Fibroblast of villous mesenchyme (primary cell): ENCODE results near the gene TEX2. TPM values are rescaled to one million over a fixed set of nuclear protein-coding genes. Genes with fewer than 3 reads are reported as not detected.

Experiments used
- DNase-seq: peaks from one replicate; pipeline ENCODE4 v3.0.0-alpha.2; 2010; ENCODE audit warnings: low read depth
- H3K4me3 ChIP-seq: 2 replicates; pipeline ENCODE4 v1.5.1; 2011; ENCODE audit warnings: low read depth, mild to moderate bottlenecking, low read length
- total RNA-seq: library from RNA; depleted of rRNA; stranded (reverse); fragments of >200 nt; gene quantifications from 2 replicates; pipeline ENCODE4 v1.2.3, GENCODE V29; 2012
- TF ChIP-seq, protein P1 (sequence below): IDR thresholded peaks from 2 replicates; pipeline ENCODE4 v1.5.1; 2012; ENCODE audit warnings: low read depth, mild to moderate bottlenecking, low read length; ENCODE audit not compliant: insufficient read depth

The TEX2 gene
- total RNA-seq, 1 donor = 45.8 TPM

DNA sequence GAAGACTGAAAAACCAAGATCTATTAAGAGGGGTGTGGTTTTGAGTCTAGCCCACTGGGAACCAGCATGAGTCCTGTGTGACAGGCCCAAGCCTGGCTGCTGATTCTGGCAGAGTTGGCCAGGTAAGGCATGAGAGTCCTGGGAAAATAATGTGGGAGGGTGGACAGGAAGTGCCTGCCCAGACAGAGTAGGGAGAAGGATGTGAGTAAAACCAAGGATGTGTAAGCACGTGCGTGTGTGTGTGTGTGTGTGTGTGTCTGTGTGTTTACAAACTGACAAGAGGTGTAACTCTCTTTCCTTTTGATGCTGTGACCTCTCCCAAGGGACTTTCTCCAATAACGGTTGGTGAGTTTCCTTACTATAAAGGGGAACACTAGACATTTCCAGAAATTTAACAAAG is 15.6 kb upstream of the TEX2 start:
- TF ChIP-seq, protein P1, sequence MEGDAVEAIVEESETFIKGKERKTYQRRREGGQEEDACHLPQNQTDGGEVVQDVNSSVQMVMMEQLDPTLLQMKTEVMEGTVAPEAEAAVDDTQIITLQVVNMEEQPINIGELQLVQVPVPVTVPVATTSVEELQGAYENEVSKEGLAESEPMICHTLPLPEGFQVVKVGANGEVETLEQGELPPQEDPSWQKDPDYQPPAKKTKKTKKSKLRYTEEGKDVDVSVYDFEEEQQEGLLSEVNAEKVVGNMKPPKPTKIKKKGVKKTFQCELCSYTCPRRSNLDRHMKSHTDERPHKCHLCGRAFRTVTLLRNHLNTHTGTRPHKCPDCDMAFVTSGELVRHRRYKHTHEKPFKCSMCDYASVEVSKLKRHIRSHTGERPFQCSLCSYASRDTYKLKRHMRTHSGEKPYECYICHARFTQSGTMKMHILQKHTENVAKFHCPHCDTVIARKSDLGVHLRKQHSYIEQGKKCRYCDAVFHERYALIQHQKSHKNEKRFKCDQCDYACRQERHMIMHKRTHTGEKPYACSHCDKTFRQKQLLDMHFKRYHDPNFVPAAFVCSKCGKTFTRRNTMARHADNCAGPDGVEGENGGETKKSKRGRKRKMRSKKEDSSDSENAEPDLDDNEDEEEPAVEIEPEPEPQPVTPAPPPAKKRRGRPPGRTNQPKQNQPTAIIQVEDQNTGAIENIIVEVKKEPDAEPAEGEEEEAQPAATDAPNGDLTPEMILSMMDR = no peak
- H3K4me3 ChIP-seq = no peak overlapping the region
- DNase-seq = peak; percentile 30

DNA sequence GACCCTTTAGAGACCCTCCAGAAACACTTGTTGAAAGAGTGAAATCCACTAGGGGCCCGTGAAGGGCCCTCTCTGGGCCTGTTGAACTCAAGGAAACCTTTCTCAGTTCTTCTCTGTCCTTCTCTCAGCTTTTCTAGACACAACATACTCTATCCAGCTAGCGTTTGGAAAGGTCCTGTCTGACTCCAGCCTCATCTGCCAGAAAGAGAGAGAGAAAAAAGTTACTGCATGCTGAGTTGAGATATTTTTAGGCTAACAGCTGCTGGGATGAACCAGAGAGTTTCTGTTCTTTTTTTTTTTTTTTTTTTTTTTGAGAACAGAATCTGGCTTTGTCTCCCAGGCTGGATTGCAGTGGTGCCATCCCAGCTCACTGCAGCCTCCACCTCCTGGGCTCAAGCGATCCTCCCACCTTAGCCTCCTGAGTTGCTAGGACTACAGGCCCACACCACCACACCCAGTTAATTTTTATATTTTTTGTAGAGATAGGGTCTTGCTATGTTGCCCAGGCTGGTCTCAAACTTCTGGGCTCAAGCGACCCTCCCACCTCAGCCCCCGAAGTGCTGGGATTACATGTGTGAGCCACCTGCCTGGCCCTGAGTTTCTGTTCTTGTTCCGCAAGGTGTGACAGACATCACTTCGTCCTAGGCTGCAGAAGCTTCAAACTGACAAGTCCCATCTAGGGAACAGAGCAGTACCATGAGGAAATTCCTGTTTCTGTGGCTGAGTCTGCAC is 14.9 kb upstream of the TEX2 start:
- TF ChIP-seq, protein P1 = no peak
- DNase-seq = peak; percentile 53
- H3K4me3 ChIP-seq = no peak overlapping the region

DNA sequence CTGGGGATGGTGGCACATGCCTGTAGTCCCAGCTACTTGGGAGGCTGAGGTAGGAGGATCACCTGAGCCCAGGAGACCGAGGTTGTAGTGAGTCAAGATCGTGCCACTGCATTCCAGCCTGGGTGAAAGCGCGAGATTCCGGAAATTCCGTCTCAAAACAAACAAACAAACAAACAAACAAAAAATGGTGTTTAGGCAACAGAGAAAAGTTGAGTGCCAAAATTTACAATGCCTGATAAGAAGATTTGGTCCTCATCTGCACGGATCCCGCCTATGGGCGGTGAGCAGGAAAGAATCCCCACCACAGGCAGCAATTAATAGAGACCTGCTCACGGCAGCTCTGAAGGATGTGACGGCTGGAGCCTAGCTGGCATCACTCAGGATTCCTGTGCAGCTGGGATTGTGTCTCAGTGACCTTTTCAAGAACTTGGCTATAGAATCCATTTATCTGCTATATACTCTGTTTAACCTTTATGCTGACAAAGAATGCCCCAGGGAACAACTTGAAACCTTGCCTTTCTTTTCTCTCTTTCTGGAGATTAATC is 14.0 kb upstream of the TEX2 start:
- TF ChIP-seq, protein P1 = no peak
- DNase-seq = no peak
- H3K4me3 ChIP-seq = no peak overlapping the region

DNA sequence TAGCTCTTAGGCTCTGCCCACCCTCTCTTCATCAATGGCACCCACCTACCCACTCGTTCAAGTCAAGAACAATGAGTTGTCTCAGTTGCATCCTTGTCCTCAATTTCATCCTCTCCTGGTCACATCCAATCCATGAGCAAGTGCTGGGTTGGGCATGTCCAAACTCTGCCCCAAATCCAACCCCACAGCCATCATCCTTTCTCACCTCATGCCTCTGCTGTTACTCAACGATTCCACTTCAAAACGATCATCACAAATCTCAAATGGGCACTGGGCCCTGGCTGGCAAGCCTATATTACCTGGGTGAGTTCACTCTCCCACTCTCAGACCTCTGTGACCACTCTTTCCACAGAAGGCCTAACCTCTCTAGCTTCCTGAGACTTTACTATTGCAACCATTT is 12.0 kb upstream of the TEX2 start:
- TF ChIP-seq, protein P1 = no peak
- no peak for DNase-seq
- H3K4me3 ChIP-seq = no peak overlapping the region

DNA sequence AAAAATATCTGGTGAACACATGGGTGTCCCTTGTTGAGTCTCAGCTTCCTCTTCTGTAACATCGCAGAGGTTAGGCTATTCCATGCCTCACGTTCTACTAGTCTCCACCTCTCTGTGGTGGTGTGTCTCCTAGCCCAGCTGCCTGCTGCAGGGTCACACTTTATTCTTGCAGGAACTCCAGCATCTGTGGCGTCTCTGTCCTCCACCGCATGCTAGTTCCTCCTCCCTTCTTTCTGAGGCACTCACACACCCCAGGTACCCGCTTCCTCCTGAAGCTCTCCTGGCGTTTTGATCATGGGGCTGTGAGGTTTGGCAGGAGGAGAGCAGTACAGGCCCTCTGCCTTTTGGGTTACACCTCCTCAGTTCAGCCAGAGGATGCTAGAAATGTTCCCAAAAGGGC is 9.9 kb upstream of the TEX2 start:
- H3K4me3 ChIP-seq = no peak overlapping the region
- no peak for DNase-seq
- TF ChIP-seq, protein P1 = no peak

DNA sequence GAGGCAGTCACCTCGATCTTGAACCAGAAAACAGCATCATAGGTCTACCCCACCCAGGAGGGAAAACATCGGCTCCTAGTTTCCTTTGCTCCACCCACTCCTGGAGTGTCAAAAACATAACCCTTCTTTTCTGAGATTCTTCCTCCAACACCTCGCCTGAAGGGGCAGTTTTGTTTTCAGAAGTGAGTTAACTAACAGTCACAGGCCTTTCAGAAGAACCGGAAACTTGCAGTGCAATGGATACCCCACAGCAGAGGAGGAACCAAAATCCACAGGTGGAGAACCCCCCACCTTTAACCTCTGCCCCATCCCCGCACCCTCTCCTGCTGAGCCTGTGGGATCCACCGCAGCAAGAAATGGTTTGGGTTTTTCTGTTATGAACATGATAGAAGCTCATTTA is 7.8 kb upstream of the TEX2 start:
- H3K4me3 ChIP-seq = no peak overlapping the region
- DNase-seq = no peak
- TF ChIP-seq, protein P1 = no peak
